Measurements from ENCODE around the gene ORM1. TPM values are rescaled to one million over a fixed set of nuclear protein-coding genes. Genes with fewer than 3 reads are reported as not detected.
"Not testable (repeated sequence)": the region's sequence is repeated elsewhere in the genome, so short reads cannot be mapped to it uniquely, and the experiment has no call there.

The ORM1 gene
- total RNA-seq = 10 to 100 TPM in 2 of 9 donors, 1 to 10 TPM in 6, not detected in 1; 2.9 to 26.0 (median 4.6) TPM
- polyA plus RNA-seq = 10 to 100 TPM in 2 of 3 donors, 1 to 10 TPM in 1; 3.3 to 24.8 (median 14.3) TPM
- long read RNA-seq, donor 1, partial matches to known transcripts = 0 of 2 reads
- long read RNA-seq, donor 1, other reads (novel, unspliced or antisense) = 0 of 2 reads
- long read RNA-seq, donor 2 = 0 reads
- long read RNA-seq, donor 3, partial matches to known transcripts = 0 of 3 reads
- long read RNA-seq, donor 3, other reads (novel, unspliced or antisense) = 0 of 3 reads
- long read RNA-seq, donor 4, transcript ORM1-201 (6 exons, 802 nt) = major isoform, 12 of 12 reads
- long read RNA-seq, donor 4, partial matches to known transcripts = 0 of 12 reads
- long read RNA-seq, donor 4, other reads (novel, unspliced or antisense) = 0 of 12 reads
- long read RNA-seq, donor 5, transcript ORM1-201 (6 exons, 802 nt) = major isoform, 7 of 7 reads
- long read RNA-seq, donor 5, partial matches to known transcripts = 0 of 7 reads
- long read RNA-seq, donor 5, other reads (novel, unspliced or antisense) = 0 of 7 reads
- long read RNA-seq, donor 6, partial matches to known transcripts = 0 of 2 reads
- long read RNA-seq, donor 6, other reads (novel, unspliced or antisense) = 0 of 2 reads
- long read RNA-seq, donor 7 = 0 reads
- long read RNA-seq, donor 8, partial matches to known transcripts = 0 of 3 reads
- long read RNA-seq, donor 8, other reads (novel, unspliced or antisense) = 0 of 3 reads
- long read RNA-seq, donor 9, partial matches to known transcripts = 0 of 3 reads
- long read RNA-seq, donor 9, other reads (novel, unspliced or antisense) = 0 of 3 reads
- long read RNA-seq, donor 10, partial matches to known transcripts = 0 of 2 reads
- long read RNA-seq, donor 10, other reads (novel, unspliced or antisense) = 0 of 2 reads

GRCh38 chr9:114322831-114323531 is at the start of gene ORM1:
Gene ORM1, plus strand, starts transcription at chr9:114323098. Its CDS starts 36 bp downstream, at chr9:114323134.
- intact Hi-C loops (cut with DNase I); H3K9me3 ChIP-seq (replicated peaks in 1 of 3); H3K27ac ChIP-seq; H3K4me1 ChIP-seq (replicated peaks in 1 of 2); H3K27me3 ChIP-seq; H3K4me3 ChIP-seq; H3K36me3 ChIP-seq (replicated peaks in 1 of 2); DNase-seq: not testable (repeated sequence)
- 60 to 84% (median 61%) methylated on average over 2 to 3 of the region's 15 CpGs; no CpG with 5 or more reads in 1 of the 4 donors for WGBS, 4 donors

GRCh38 chr9:114273461-114273881 is 49.4 kb upstream of the ORM1 start:
- intact Hi-C loops (cut with DNase I) = loop anchor here (5.0 kb wide), 1 partner anchor 121 kb away; no protein-coding TSS in a partner anchor
- Histone ChIP-seq H3K4me1 (replicated peaks in 1 of 2) (no peaks in the 10 kb centered on the region), H3K27me3 (no peaks in the 10 kb centered on the region), H3K36me3 (replicated peaks in 1 of 2) (no peaks in the 10 kb centered on the region), H3K27ac (no peak overlapping the region), H3K4me3 (no peak overlapping the region), H3K9me3 (replicated peaks in 1 of 3) (no peaks in the 10 kb centered on the region)
- TF ChIP-seq, protein P1, sequence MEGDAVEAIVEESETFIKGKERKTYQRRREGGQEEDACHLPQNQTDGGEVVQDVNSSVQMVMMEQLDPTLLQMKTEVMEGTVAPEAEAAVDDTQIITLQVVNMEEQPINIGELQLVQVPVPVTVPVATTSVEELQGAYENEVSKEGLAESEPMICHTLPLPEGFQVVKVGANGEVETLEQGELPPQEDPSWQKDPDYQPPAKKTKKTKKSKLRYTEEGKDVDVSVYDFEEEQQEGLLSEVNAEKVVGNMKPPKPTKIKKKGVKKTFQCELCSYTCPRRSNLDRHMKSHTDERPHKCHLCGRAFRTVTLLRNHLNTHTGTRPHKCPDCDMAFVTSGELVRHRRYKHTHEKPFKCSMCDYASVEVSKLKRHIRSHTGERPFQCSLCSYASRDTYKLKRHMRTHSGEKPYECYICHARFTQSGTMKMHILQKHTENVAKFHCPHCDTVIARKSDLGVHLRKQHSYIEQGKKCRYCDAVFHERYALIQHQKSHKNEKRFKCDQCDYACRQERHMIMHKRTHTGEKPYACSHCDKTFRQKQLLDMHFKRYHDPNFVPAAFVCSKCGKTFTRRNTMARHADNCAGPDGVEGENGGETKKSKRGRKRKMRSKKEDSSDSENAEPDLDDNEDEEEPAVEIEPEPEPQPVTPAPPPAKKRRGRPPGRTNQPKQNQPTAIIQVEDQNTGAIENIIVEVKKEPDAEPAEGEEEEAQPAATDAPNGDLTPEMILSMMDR (IDR thresholded peaks at IDR 0.05) = no peak
- no peak for TF ChIP-seq POLR2A (IDR thresholded peaks at IDR 0.05)
- 92 to 95% (median 93%) methylated on average over 7 of the region's 7 CpGs for WGBS, 4 donors
- peak in 1 of 7 donors; percentile 7 for DNase-seq

DNA sequence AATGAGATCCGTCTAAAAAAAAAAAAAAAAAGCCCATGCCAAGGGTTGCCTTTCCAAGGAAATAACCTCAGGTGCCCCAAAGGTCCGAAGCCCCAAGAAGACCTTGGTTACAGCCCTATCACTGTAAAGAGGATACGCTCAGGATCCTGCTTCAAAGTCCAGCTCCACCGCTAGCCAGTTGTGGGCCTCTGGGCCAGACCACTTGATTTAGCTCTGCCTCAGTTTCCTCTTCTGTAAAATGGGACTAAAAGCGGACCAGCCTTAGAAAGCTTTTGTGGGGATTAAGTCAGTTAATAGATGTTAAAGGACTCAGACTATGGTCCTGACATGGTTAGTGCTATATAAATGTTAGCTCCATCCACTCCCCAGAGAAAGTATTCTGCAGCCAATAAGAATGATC is 48.7 kb upstream of the ORM1 start:
- no peak overlapping the region for H3K4me3 ChIP-seq
- H3K27me3 ChIP-seq = no peaks in the 10 kb centered on the region
- H3K4me1 ChIP-seq (replicated peaks in 1 of 2) = no peaks in the 10 kb centered on the region
- no peaks in the 10 kb centered on the region for H3K9me3 ChIP-seq (replicated peaks in 1 of 3)
- WGBS, 4 donors = 86 to 96% (median 89%) methylated on average over 5 of the region's 5 CpGs
- DNase-seq = no peak
- no peaks in the 10 kb centered on the region for H3K36me3 ChIP-seq (replicated peaks in 1 of 2)
- TF ChIP-seq, protein P1 (IDR thresholded peaks at IDR 0.05) = no peak
- TF ChIP-seq POLR2A (IDR thresholded peaks at IDR 0.05) = no peak
- H3K27ac ChIP-seq = no peak overlapping the region
- intact Hi-C loops (cut with DNase I) = loop anchor here (5.0 kb wide), 1 partner anchor 122 kb away; no protein-coding TSS in a partner anchor

DNA sequence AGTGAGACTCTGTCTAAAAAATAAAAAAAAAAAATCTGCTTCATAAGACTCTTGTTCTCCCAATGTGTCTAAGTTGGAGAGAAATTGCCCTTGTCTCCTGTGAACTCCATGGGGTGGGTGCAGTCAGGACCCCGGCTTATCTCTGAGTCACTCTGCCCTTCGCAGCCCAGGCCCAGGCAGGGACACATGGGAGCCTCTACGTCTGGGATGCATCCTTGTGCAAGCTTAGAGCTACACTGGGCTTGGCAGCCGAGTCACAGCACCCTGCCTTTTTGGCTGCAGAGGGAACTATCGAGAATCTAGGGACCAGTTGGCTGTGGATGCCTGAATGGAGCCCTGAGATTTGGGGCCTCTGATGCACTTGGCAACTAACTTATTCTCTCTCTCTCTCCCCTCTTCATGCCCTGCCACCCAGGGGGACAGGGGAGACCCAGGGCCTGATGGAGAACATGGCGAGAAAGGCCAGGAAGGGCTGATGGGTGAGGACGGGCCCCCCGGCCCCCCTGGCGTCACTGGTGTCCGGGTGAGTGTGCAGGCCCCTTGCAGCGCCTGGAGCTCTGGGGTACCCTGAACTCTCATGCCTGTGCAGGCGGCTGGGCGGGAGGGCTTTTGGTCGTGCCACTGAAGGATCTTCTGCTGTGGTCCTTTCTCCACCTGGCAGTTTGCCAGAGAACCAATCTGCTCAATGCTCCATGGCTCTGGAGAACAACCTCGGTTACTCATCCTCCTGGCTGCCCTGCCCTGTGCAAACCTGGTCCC is 47.5 kb upstream of the ORM1 start:
- Histone ChIP-seq H3K9me3 (replicated peaks in 1 of 3) (no peaks in the 10 kb centered on the region), H3K36me3 (replicated peaks in 1 of 2) (no peaks in the 10 kb centered on the region), H3K27ac (no peak overlapping the region), H3K4me1 (replicated peaks in 1 of 2) (no peaks in the 10 kb centered on the region), H3K4me3 (no peak overlapping the region), H3K27me3 (no peaks in the 10 kb centered on the region)
- 80 to 91% (median 89%) methylated on average over 6 to 15 of the region's 15 CpGs for WGBS, 4 donors
- peak in 2 of 7 donors; percentile 8 to 10 for DNase-seq
- intact Hi-C loops (cut with DNase I) = no loop called here
- TF ChIP-seq, protein P1 (IDR thresholded peaks at IDR 0.05) = no peak
- no peak for TF ChIP-seq POLR2A (IDR thresholded peaks at IDR 0.05)

Data from adrenal gland (tissue), 19 donors.